GM12878 (cell line): Measurements from ENCODE around the gene TM4SF1. TPM values are rescaled to one million over a fixed set of nuclear protein-coding genes. Genes with fewer than 3 reads are reported as not detected.

Experiments used
- ATAC-seq: fragments of 200-7000 bp; cut with Tn5 transposase; 3 replicates; pipeline ENCODE4 v1.9.1; 2020; ENCODE audit warnings: mild to moderate bottlenecking, moderate library complexity
- BruUV-seq: library from RNA; stranded (reverse); fragments of 400-500 nt; replicated peaks from 2 replicates; lab custom pipeline; 2021; lab: Mats Ljungman, UMichigan
- CTCF ChIA-PET: fragments of 300-600 bp; sonication (Branson Sonifier 250); formaldehyde crosslinking; extraction: SDS; loops from one replicate; lab custom pipeline; 2021; ENCODE audit warnings: inconsistent platforms; lab: Yijun Ruan, JAX
- POLR2A ChIA-PET: fragments of 350-600 bp; formaldehyde crosslinking; extraction: SDS; loops from one replicate; lab custom pipeline; 2021; ENCODE audit warnings: inconsistent platforms; lab: Charles Lee
- RAD21 ChIA-PET: fragments of 300-600 bp; sonication (Branson Sonifier 250); formaldehyde crosslinking; loops from one replicate; lab custom pipeline; 2023; ENCODE audit warnings: antibody characterized with exemption; ENCODE audit not compliant: unreplicated experiment; lab: Charles Lee
- SMC1A ChIA-PET: fragments of 300-600 bp; sonication (Branson Sonifier 250); formaldehyde crosslinking; loops from one replicate; lab custom pipeline; 2023; ENCODE audit not compliant: unreplicated experiment, uncharacterized antibody; lab: Charles Lee
- DNase-seq: peaks from one replicate; pipeline ENCODE4 v3.0.0-alpha.2; 2011; ENCODE audit warnings: low read depth, low spot score
- FAIRE-seq: peaks from 3 replicates; lab custom pipeline; 2011; peaks lifted over from hg19 to GRCh38; lab: Jason Lieb, UNC
- H2AFZ ChIP-seq: 2 replicates; pipeline ENCODE4 v1.6.0; 2011; ENCODE audit warnings: low read depth, low read length, control low read depth; ENCODE audit not compliant: control insufficient read depth
- H3K27ac ChIP-seq: 2 replicates; pipeline ENCODE4 v1.5.1; 2011; ENCODE audit warnings: control low read depth; ENCODE audit not compliant: control insufficient read depth, insufficient read depth
- H3K27me3 ChIP-seq, 2 experiments: replicated peaks in 1 of 2; 2 replicates each; pipeline versions ENCODE4 v1.6.0 to v1.6.1; 2011; ENCODE audit warnings: low read length in 1 of 2; ENCODE audit not compliant: control insufficient read depth in 2 of 2, insufficient read depth in 2 of 2
- H3K36me3 ChIP-seq, 2 experiments: 2 replicates each; pipeline ENCODE4 v1.5.1; 2011; ENCODE audit warnings: low read length in 1 of 2; ENCODE audit not compliant: control insufficient read depth in 2 of 2, insufficient read depth in 2 of 2
- H3K4me1 ChIP-seq: 2 replicates; pipeline ENCODE4 v1.6.1; 2011; ENCODE audit warnings: mild to moderate bottlenecking, low read length, moderate library complexity, mixed read lengths; ENCODE audit not compliant: control insufficient read depth, insufficient read depth
- H3K4me2 ChIP-seq: 2 replicates; pipeline ENCODE4 v1.6.0; 2011; ENCODE audit warnings: control low read depth; ENCODE audit not compliant: control insufficient read depth, insufficient read depth
- H3K4me3 ChIP-seq: fragments of 200-600 bp; sonication (generic); 2 replicates; pipeline ENCODE4 v1.5.1; 2016
- H3K79me2 ChIP-seq: 2 replicates; pipeline ENCODE4 v1.6.0; 2011; ENCODE audit warnings: low read length; ENCODE audit not compliant: control insufficient read depth, insufficient read depth
- H3K9ac ChIP-seq: 2 replicates; pipeline ENCODE4 v1.8.0; 2011; ENCODE audit warnings: low read length, control low read depth, mixed read lengths; ENCODE audit not compliant: control insufficient read depth, insufficient read depth
- H3K9me3 ChIP-seq: replicated peaks from 3 replicates; pipeline ENCODE4 v1.5.1; 2011; ENCODE audit warnings: mild to moderate bottlenecking, low read length; ENCODE audit not compliant: control insufficient read depth, insufficient read depth
- H4K20me1 ChIP-seq: 2 replicates; pipeline ENCODE4 v1.6.0; 2011; ENCODE audit not compliant: control insufficient read depth, insufficient read depth
- CBX3 ChIP-seq: fragments of 200-600 bp; sonication (generic); IDR thresholded peaks from 2 replicates; pipeline ENCODE4 v1.6.1; 2016; ENCODE audit warnings: low read depth, borderline replicate concordance
- CREB1 ChIP-seq: IDR thresholded peaks from 2 replicates; pipeline ENCODE4 v1.6.1; 2012; ENCODE audit warnings: low read depth, mild to moderate bottlenecking, inconsistent platforms
- CTCF ChIP-seq, 3 experiments: IDR thresholded peaks in 2 of 3; conservative IDR thresholded peaks in 1 of 3; 2 replicates each; pipeline ENCODE4 v1.5.1; 2011; ENCODE audit warnings: low read depth in 3 of 3, low read length in 3 of 3, mild to moderate bottlenecking in 3 of 3, control low read depth in 2 of 3, moderate library complexity in 2 of 3, inconsistent platforms in 1 of 3, mixed read lengths in 1 of 3; ENCODE audit not compliant: control insufficient read depth in 2 of 3, insufficient read depth in 1 of 3; ENCODE audit errors: extremely low read depth in 1 of 3
- JUND ChIP-seq: IDR thresholded peaks from 2 replicates; pipeline ENCODE4 v1.6.1; 2012; ENCODE audit warnings: low read depth, mild to moderate bottlenecking, low read length, improper control_type of control experiment, moderate library complexity
- NFYA ChIP-seq: IDR thresholded peaks from 2 replicates; pipeline ENCODE4 v1.6.1; 2011; ENCODE audit warnings: low read depth, mild to moderate bottlenecking, low read length, improper control_type of control experiment, borderline replicate concordance
- NRF1 ChIP-seq: conservative IDR thresholded peaks from 2 replicates; pipeline ENCODE4 v1.6.1; 2011; ENCODE audit warnings: mild to moderate bottlenecking, low read depth, low read length, improper control_type of control experiment
- POU2F2 ChIP-seq: IDR thresholded peaks from 3 replicates; pipeline ENCODE4 v1.6.1; 2011; ENCODE audit warnings: low read depth, mild to moderate bottlenecking, low read length, borderline replicate concordance
- RELB ChIP-seq: fragments of 450-650 bp; IDR thresholded peaks from 2 replicates; pipeline ENCODE4 v1.6.1; 2017; ENCODE audit warnings: low read depth, mild to moderate bottlenecking, moderate library complexity
- STAT1 ChIP-seq: fragments of 450-650 bp; conservative IDR thresholded peaks from 2 replicates; pipeline ENCODE4 v1.6.1; 2014; ENCODE audit warnings: antibody characterized with exemption, mild to moderate bottlenecking
- TCF12 ChIP-seq: IDR thresholded peaks from 2 replicates; pipeline ENCODE4 v1.6.1; 2011; ENCODE audit warnings: low read depth, mild to moderate bottlenecking, low read length
- ZNF207 ChIP-seq: fragments of 450-650 bp; IDR thresholded peaks from 2 replicates; pipeline ENCODE4 v1.6.1; 2014; ENCODE audit warnings: antibody characterized with exemption, mild to moderate bottlenecking, borderline replicate concordance
- WGBS: methylation state at CpG from one replicate; pipeline ENCODE4 v1.1.6; 2016; ENCODE audit warnings: low lambda C conversion rate; ENCODE audit not compliant: insufficient replicate concordance, insufficient coverage; ENCODE audit errors: missing lambda C conversion rate; 5-methylcytosine and 5-hydroxymethylcytosine counted together
- in situ Hi-C: fragments of 300-500 bp; cut with MboI; formaldehyde crosslinking; loops from 9 replicates; pipeline ENCODE4 v1.14.3; 2018; ENCODE audit warnings: mixed read lengths
- intact Hi-C: fragments of 100-400 bp; cut with micrococcal nuclease; formaldehyde crosslinking; loops from one replicate; pipeline ENCODE4 v1.14.2; 2022; ENCODE audit not compliant: unreplicated experiment
- polyA plus RNA-seq, 11 experiments: library from polyadenylated mRNA; depleted of rRNA in 4 of 11; unstranded in 6 of 11; stranded (reverse) in 5 of 11; fragments of >200 nt; fragmentation: Nextera tagmentation in 4 of 11; fragmentation: Illumina TruSeq in 1 of 11; extraction: Ambion mirVana in 4 of 11; extraction: Trizol in 1 of 11; gene quantifications; 1 replicate in 1 of 11; 2 replicates in 10 of 11; pipeline versions ENCODE4 v1.2.1 to v1.2.3, GENCODE V29; 2011 to 2016; ENCODE audit warnings: inconsistent platforms in 2 of 11, missing spikeins in 2 of 11, low read depth in 1 of 11
- total RNA-seq, 4 experiments: library from RNA; depleted of rRNA in 3 of 4; stranded (reverse); fragments of >200 nt in 3 of 4; fragmentation: Illumina TruSeq in 1 of 4; extraction: Trizol in 1 of 4; gene quantifications; 2 replicates each; pipeline versions ENCODE4 v1.2.1 to v1.2.3, GENCODE V29; 2013 to 2021
- TF ChIP-seq, protein P1 (sequence below): fragments of 450-650 bp; IDR thresholded peaks from 2 replicates; pipeline ENCODE4 v1.6.1; 2018; ENCODE audit warnings: mild to moderate bottlenecking, low read depth, moderate library complexity; ENCODE audit not compliant: partially characterized antibody
- TF ChIP-seq, protein P2 (sequence below): fragments of 450-650 bp; IDR thresholded peaks from 2 replicates; pipeline ENCODE4 v1.6.1; 2017; ENCODE audit warnings: mild to moderate bottlenecking, moderate library complexity

The TM4SF1 gene
- total and polyA plus RNA-seq, 10 of the 15 experiments (the other 5 are each of a cell fraction or from before 2014, with no cell fraction given): 0.05 to 1.2 TPM; not detected in 8

DNA sequence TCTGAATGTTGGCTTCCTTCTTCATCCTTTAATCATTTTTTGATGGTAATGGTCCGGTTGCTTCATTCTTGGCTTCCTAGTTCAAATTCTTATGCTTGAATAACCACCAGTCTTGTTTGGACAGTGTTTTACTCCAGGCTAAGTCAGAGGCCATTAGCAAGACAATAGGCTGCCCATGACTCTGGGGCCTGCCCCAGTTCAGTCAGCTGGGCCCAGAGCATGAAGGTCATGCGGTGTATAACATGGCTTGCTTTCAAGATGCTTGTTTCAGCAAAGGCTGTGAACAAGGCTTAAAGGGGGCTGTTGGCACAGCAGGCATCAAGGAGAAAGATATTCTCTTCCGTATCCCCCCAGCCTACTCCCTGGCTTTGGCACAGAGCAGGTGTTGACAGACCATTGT is 57.7 kb downstream of the TM4SF1 start:
- Histone ChIP-seq H3K4me1 (no peaks in the 10 kb centered on the region), H3K36me3 (no peaks in the 10 kb centered on the region), H3K4me2 (no peak overlapping the region), H3K79me2 (no peaks in the 10 kb centered on the region), H3K9me3 (no peaks in the 10 kb centered on the region), H3K9ac (no peak overlapping the region), H2AFZ (no peak overlapping the region), H3K27ac (no peak overlapping the region), H3K27me3 (peaks cover 0 to 2% of the 10 kb centered on the region in 2 experiments; a peak in 1 of 4 replicates), H4K20me1 (no peaks in the 10 kb centered on the region), H3K4me3 (no peak overlapping the region)
- intact Hi-C loops: no loop called here
- in situ Hi-C loops: no loop called here
- ChIA-PET CTCF (interaction anchor here (0.7 kb wide), 1 partner anchor 67 kb away, joined by 3 read pairs; no protein-coding TSS in a partner anchor), POLR2A (no interaction called here), RAD21 (no interaction called here), SMC1A (no interaction called here)
- no peak for ATAC-seq
- FAIRE-seq: no peak
- BruUV-seq: no TSS peak
- DNase-seq: no peak
- 49% methylated on average over 3 of the region's 3 CpGs for WGBS
- TF ChIP-seq, protein P1, sequence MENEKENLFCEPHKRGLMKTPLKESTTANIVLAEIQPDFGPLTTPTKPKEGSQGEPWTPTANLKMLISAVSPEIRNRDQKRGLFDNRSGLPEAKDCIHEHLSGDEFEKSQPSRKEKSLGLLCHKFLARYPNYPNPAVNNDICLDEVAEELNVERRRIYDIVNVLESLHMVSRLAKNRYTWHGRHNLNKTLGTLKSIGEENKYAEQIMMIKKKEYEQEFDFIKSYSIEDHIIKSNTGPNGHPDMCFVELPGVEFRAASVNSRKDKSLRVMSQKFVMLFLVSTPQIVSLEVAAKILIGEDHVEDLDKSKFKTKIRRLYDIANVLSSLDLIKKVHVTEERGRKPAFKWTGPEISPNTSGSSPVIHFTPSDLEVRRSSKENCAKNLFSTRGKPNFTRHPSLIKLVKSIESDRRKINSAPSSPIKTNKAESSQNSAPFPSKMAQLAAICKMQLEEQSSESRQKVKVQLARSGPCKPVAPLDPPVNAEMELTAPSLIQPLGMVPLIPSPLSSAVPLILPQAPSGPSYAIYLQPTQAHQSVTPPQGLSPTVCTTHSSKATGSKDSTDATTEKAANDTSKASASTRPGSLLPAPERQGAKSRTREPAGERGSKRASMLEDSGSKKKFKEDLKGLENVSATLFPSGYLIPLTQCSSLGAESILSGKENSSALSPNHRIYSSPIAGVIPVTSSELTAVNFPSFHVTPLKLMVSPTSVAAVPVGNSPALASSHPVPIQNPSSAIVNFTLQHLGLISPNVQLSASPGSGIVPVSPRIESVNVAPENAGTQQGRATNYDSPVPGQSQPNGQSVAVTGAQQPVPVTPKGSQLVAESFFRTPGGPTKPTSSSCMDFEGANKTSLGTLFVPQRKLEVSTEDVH: no peak
- no peak for TF ChIP-seq JUND
- TF ChIP-seq TCF12: no peak
- TF ChIP-seq RELB: no peak
- no peak for TF ChIP-seq CTCF (IDR thresholded peaks at IDR 0.05 in 2 of 3, conservative IDR thresholded peaks at IDR 0.05 in 1 of 3; ENCODE audit: control insufficient read depth in 2 of 3, extremely low read depth in 1 of 3, insufficient read depth in 1 of 3, low read depth in 3 of 3, low read length in 3 of 3)
- TF ChIP-seq POU2F2: no peak
- no peak for TF ChIP-seq ZNF207
- TF ChIP-seq, protein P2, sequence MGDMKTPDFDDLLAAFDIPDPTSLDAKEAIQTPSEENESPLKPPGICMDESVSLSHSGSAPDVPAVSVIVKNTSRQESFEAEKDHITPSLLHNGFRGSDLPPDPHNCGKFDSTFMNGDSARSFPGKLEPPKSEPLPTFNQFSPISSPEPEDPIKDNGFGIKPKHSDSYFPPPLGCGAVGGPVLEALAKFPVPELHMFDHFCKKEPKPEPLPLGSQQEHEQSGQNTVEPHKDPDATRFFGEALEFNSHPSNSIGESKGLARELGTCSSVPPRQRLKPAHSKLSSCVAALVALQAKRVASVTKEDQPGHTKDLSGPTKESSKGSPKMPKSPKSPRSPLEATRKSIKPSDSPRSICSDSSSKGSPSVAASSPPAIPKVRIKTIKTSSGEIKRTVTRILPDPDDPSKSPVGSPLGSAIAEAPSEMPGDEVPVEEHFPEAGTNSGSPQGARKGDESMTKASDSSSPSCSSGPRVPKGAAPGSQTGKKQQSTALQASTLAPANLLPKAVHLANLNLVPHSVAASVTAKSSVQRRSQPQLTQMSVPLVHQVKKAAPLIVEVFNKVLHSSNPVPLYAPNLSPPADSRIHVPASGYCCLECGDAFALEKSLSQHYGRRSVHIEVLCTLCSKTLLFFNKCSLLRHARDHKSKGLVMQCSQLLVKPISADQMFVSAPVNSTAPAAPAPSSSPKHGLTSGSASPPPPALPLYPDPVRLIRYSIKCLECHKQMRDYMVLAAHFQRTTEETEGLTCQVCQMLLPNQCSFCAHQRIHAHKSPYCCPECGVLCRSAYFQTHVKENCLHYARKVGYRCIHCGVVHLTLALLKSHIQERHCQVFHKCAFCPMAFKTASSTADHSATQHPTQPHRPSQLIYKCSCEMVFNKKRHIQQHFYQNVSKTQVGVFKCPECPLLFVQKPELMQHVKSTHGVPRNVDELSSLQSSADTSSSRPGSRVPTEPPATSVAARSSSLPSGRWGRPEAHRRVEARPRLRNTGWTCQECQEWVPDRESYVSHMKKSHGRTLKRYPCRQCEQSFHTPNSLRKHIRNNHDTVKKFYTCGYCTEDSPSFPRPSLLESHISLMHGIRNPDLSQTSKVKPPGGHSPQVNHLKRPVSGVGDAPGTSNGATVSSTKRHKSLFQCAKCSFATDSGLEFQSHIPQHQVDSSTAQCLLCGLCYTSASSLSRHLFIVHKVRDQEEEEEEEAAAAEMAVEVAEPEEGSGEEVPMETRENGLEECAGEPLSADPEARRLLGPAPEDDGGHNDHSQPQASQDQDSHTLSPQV: no peak
- no peak for TF ChIP-seq STAT1
- no peak for TF ChIP-seq NRF1
- TF ChIP-seq CBX3: no peak
- TF ChIP-seq CREB1: no peak
- no peak for TF ChIP-seq NFYA
